ENCODE measurements around the gene OPALIN. TPM values are rescaled to one million over a fixed set of nuclear protein-coding genes. Genes with fewer than 3 reads are reported as not detected.

OPALIN gene
- total RNA-seq, 2 donors from 2014 or later = not detected

GRCh38 chr10:96297486-96297885, 61.3 kb downstream of the OPALIN start:
- Histone ChIP-seq H3K4me1 (no peaks in the 10 kb centered on the region), H3K27ac (no peak overlapping the region), H3K27me3 (no peaks in the 10 kb centered on the region), H3K36me3 (no peaks in the 10 kb centered on the region), H3K4me3 (no peak overlapping the region), H3K9me3 (no peaks in the 10 kb centered on the region), H3K9ac (ENCODE audit: low read depth in 2 of 2, low read length in 2 of 2) (no peak overlapping the region)
- TF ChIP-seq, protein P1, sequence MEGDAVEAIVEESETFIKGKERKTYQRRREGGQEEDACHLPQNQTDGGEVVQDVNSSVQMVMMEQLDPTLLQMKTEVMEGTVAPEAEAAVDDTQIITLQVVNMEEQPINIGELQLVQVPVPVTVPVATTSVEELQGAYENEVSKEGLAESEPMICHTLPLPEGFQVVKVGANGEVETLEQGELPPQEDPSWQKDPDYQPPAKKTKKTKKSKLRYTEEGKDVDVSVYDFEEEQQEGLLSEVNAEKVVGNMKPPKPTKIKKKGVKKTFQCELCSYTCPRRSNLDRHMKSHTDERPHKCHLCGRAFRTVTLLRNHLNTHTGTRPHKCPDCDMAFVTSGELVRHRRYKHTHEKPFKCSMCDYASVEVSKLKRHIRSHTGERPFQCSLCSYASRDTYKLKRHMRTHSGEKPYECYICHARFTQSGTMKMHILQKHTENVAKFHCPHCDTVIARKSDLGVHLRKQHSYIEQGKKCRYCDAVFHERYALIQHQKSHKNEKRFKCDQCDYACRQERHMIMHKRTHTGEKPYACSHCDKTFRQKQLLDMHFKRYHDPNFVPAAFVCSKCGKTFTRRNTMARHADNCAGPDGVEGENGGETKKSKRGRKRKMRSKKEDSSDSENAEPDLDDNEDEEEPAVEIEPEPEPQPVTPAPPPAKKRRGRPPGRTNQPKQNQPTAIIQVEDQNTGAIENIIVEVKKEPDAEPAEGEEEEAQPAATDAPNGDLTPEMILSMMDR (IDR thresholded peaks at IDR 0.05) = no peak
- DNase-seq = no peak
- intact Hi-C loops (cut with DNase I) = no loop called here

GRCh38 chr10:96295475-96295874, 63.3 kb downstream of the OPALIN start:
- TF ChIP-seq, protein P1 (IDR thresholded peaks at IDR 0.05) = no peak
- no peaks in the 10 kb centered on the region for H3K36me3 ChIP-seq
- H3K27ac ChIP-seq = no peak overlapping the region
- H3K4me3 ChIP-seq = no peak overlapping the region
- no peaks in the 10 kb centered on the region for H3K27me3 ChIP-seq
- no peak overlapping the region for H3K9ac ChIP-seq (ENCODE audit: low read depth in 2 of 2, low read length in 2 of 2)
- no peak for DNase-seq
- no peaks in the 10 kb centered on the region for H3K9me3 ChIP-seq
- intact Hi-C loops (cut with DNase I) = no loop called here
- no peaks in the 10 kb centered on the region for H3K4me1 ChIP-seq

Other genes with a start within 250 kb of the OPALIN start
- gene ZNF518A, start 228.7 kb downstream of the OPALIN start, total RNA-seq = 10 to 100 TPM; 28.5 to 29.4 TPM
- 10 to 100 TPM; 13.5 to 24.0 TPM for gene BLNK, start 87.4 kb downstream of the OPALIN start, total RNA-seq
- gene DNTT, start 54.6 kb downstream of the OPALIN start, total RNA-seq = not detected
- gene TLL2, start 154.9 kb upstream of the OPALIN start, total RNA-seq = under 1 TPM; 0.30 to 0.45 TPM
- gene TM9SF3, start 228.0 kb upstream of the OPALIN start, total RNA-seq = 100 to 1,000 TPM; 285 to 392 TPM